ENCODE data around the gene PURB.

The PURB gene

GRCh38 chr7:44906965-44907364 is 21.6 kb upstream of the PURB start:
- no peak for TF ChIP-seq CTCF (IDR thresholded peaks at IDR 0.05; ENCODE audit: extremely low read depth, missing control alignments)
- no peak for DNase-seq (ENCODE audit: low spot score)

- DNase-seq (ENCODE audit: low spot score): no peak
- TF ChIP-seq CTCF (IDR thresholded peaks at IDR 0.05; ENCODE audit: extremely low read depth, missing control alignments): no peak
These were observed 19.8 kb upstream of the PURB start for GRCh38 chr7:44905002-44905635.

GRCh38 chr7:44899443-44899842 is 14.1 kb upstream of the PURB start:
- DNase-seq (ENCODE audit: low spot score): no peak
- TF ChIP-seq CTCF (IDR thresholded peaks at IDR 0.05; ENCODE audit: extremely low read depth, missing control alignments): no peak

- no peak for DNase-seq (ENCODE audit: low spot score)
- TF ChIP-seq CTCF (IDR thresholded peaks at IDR 0.05; ENCODE audit: extremely low read depth, missing control alignments): no peak
These were observed 12.7 kb upstream of the PURB start for GRCh38 chr7:44898039-44898438.

GRCh38 chr7:44897309-44897708 is 12.0 kb upstream of the PURB start:
- DNase-seq (ENCODE audit: low spot score): no peak
- TF ChIP-seq CTCF (IDR thresholded peaks at IDR 0.05; ENCODE audit: extremely low read depth, missing control alignments): no peak

GRCh38 chr7:44894888-44895580 is 9.7 kb upstream of the PURB start:
- no peak for TF ChIP-seq CTCF (IDR thresholded peaks at IDR 0.05; ENCODE audit: extremely low read depth, missing control alignments)
- no peak for DNase-seq (ENCODE audit: low spot score)

- TF ChIP-seq CTCF (IDR thresholded peaks at IDR 0.05; ENCODE audit: extremely low read depth, missing control alignments): no peak
- DNase-seq (ENCODE audit: low spot score): no peak
These were observed 8.4 kb upstream of the PURB start for GRCh38 chr7:44893710-44894234.

Measured in GM20000 (cell line).